SK-N-SH treated with all-trans-retinoic acid at 6 μM for 48 hours (cell line): ENCODE results near the gene PSD.

Experiments used
- ATAC-seq: fragments of 200-7000 bp; cut with Tn5 transposase; 3 replicates; pipeline ENCODE4 v1.9.1; 2020; ENCODE audit warnings: mild to moderate bottlenecking, moderate library complexity
- ARNTL ChIP-seq: fragments of 450-650 bp; formaldehyde crosslinking; IDR thresholded peaks from 2 replicates; pipeline ENCODE4 v1.5.0; 2020; ENCODE audit warnings: low read depth, mild to moderate bottlenecking, moderate library complexity, borderline replicate concordance
- BACH2 ChIP-seq: fragments of 250-450 bp; sonication (Bioruptor Pico); IDR thresholded peaks from 2 replicates; pipeline ENCODE4 v1.9.0; 2021; ENCODE audit warnings: mild to moderate bottlenecking, borderline replicate concordance
- CSDC2 ChIP-seq: fragments of 250-450 bp; sonication (Bioruptor Pico); IDR thresholded peaks from 2 replicates; pipeline ENCODE4 v1.5.0; 2020; ENCODE audit warnings: mild to moderate bottlenecking, moderate library complexity
- ESRRG ChIP-seq: fragments of 250-450 bp; sonication (Bioruptor Pico); IDR thresholded peaks from 2 replicates; pipeline ENCODE4 v1.6.1; 2021; ENCODE audit warnings: mild to moderate bottlenecking
- GLIS3 ChIP-seq: fragments of 250-450 bp; sonication (Bioruptor Pico); IDR thresholded peaks from 2 replicates; pipeline ENCODE4 v1.5.0; 2020; ENCODE audit warnings: mild to moderate bottlenecking, moderate library complexity
- ISL1 ChIP-seq: fragments of 250-450 bp; sonication (Bioruptor Pico); IDR thresholded peaks from 2 replicates; pipeline ENCODE4 v2.1.2; 2022; ENCODE audit warnings: mild to moderate bottlenecking, moderate library complexity
- OSR1 ChIP-seq: fragments of 250-450 bp; sonication (Bioruptor Pico); IDR thresholded peaks from 2 replicates; pipeline ENCODE4 v1.8.0; 2022; ENCODE audit warnings: moderate library complexity, mild to moderate bottlenecking, inconsistent platforms
- PPARA ChIP-seq: fragments of 250-450 bp; sonication (Bioruptor Pico); IDR thresholded peaks from 2 replicates; pipeline ENCODE4 v1.5.0; 2020; ENCODE audit warnings: mild to moderate bottlenecking, borderline replicate concordance
- RARB ChIP-seq: fragments of 250-450 bp; sonication (Bioruptor Pico); IDR thresholded peaks from 2 replicates; pipeline ENCODE4 v1.8.0; 2021; ENCODE audit warnings: mild to moderate bottlenecking, moderate library complexity
- SNAI2 ChIP-seq: fragments of 250-450 bp; sonication (Bioruptor Pico); IDR thresholded peaks from 2 replicates; pipeline ENCODE4 v1.5.0; 2020; ENCODE audit warnings: mild to moderate bottlenecking, moderate library complexity
- TCF4 ChIP-seq: fragments of 250-450 bp; sonication (Bioruptor Pico); IDR thresholded peaks from 2 replicates; pipeline ENCODE4 v1.8.0; 2021; ENCODE audit warnings: mild to moderate bottlenecking, moderate library complexity, borderline replicate concordance
- TOX ChIP-seq: fragments of 250-450 bp; sonication (Bioruptor Pico); IDR thresholded peaks from 2 replicates; pipeline ENCODE4 v1.8.0; 2021; ENCODE audit warnings: mild to moderate bottlenecking, moderate library complexity, borderline replicate concordance
- ZC3H10 ChIP-seq: fragments of 250-450 bp; sonication (Bioruptor Pico); IDR thresholded peaks from 2 replicates; pipeline ENCODE4 v1.5.1; 2021; ENCODE audit warnings: mild to moderate bottlenecking, moderate library complexity
- ZFP3 ChIP-seq: fragments of 250-450 bp; sonication (Bioruptor Pico); IDR thresholded peaks from 2 replicates; pipeline ENCODE4 v1.5.0; 2020; ENCODE audit warnings: mild to moderate bottlenecking, moderate library complexity
- ZFP30 ChIP-seq: fragments of 450-650 bp; formaldehyde crosslinking; IDR thresholded peaks from 2 replicates; pipeline ENCODE4 v1.5.0; 2022; ENCODE audit warnings: mild to moderate bottlenecking, moderate library complexity
- ZNF70 ChIP-seq: fragments of 450-650 bp; formaldehyde crosslinking; IDR thresholded peaks from 2 replicates; pipeline ENCODE4 v1.5.0; 2020; ENCODE audit warnings: mild to moderate bottlenecking, moderate library complexity
- TF ChIP-seq, protein P1 (sequence below): fragments of 250-450 bp; sonication (Bioruptor Pico); IDR thresholded peaks from 2 replicates; pipeline ENCODE4 v1.8.0; 2021; ENCODE audit warnings: low read depth, mild to moderate bottlenecking, moderate library complexity, borderline replicate concordance
- TF ChIP-seq, protein P2 (sequence below): fragments of 250-450 bp; sonication (Bioruptor Pico); IDR thresholded peaks from 2 replicates; pipeline ENCODE4 v1.5.1; 2021; ENCODE audit warnings: mild to moderate bottlenecking, moderate library complexity
- TF ChIP-seq, protein P3 (sequence below): fragments of 250-450 bp; sonication (Bioruptor Pico); IDR thresholded peaks from 2 replicates; pipeline ENCODE4 v1.8.0; 2020; ENCODE audit warnings: mild to moderate bottlenecking, moderate library complexity, borderline replicate concordance
- TF ChIP-seq, protein P4 (sequence below): fragments of 250-450 bp; sonication (Bioruptor Pico); IDR thresholded peaks from 2 replicates; pipeline ENCODE4 v1.5.0; 2020; ENCODE audit warnings: mild to moderate bottlenecking, moderate library complexity
- TF ChIP-seq, protein P5 (sequence below): fragments of 250-450 bp; sonication (Bioruptor Pico); IDR thresholded peaks from 2 replicates; pipeline ENCODE4 v1.5.1; 2020; ENCODE audit warnings: low read depth, mild to moderate bottlenecking, moderate library complexity

PSD gene

DNA sequence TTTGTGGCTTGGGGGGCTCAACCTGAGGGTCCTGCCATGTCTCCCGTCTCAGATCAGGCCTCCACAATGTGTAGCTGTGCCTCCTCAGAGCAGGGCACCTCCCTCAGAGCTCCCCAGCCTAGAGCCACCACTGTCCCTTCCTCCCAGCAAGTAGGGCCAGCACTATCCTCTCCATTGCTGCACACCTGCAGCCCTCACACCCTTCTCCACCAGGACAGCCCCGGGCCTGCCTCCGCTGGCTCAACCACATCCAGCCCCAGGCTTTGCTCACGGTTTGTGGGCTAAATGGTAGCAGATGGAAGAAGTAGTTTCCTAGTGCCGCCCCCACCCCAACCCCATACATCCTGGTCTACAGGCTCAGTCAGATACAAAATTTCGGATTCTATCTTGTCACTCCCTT, 13.0 kb downstream of the PSD start:
- TF ChIP-seq PPARA, result no peak
- no peak for TF ChIP-seq ARNTL (CRISPR knock-in tag)
- no peak for TF ChIP-seq GLIS3 (CRISPR knock-in tag)
- no peak for ATAC-seq

DNA sequence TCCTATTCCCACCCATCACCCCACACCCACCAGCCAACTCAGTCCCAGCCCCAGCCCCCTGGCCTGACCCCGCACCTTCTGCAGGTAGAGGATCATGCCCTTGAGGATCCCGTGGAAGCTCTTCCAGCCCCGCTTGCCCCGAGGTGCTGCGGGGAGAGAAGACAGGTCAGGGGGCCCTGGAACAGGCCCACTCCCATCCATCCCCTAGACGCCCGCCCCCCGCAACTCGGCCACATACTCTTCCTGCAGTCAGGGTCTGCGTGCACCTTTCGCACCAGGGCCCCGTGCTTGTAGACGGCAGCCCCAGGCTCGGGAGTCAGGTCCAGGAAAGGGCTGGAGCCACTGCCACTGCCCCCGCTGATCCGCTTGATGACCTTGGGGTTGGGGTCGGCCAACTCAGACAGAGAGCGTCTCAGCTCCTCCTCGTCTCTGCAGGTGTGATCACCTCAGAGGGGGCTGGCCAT, 13.4 kb downstream of the PSD start:
- TF ChIP-seq, protein P1, sequence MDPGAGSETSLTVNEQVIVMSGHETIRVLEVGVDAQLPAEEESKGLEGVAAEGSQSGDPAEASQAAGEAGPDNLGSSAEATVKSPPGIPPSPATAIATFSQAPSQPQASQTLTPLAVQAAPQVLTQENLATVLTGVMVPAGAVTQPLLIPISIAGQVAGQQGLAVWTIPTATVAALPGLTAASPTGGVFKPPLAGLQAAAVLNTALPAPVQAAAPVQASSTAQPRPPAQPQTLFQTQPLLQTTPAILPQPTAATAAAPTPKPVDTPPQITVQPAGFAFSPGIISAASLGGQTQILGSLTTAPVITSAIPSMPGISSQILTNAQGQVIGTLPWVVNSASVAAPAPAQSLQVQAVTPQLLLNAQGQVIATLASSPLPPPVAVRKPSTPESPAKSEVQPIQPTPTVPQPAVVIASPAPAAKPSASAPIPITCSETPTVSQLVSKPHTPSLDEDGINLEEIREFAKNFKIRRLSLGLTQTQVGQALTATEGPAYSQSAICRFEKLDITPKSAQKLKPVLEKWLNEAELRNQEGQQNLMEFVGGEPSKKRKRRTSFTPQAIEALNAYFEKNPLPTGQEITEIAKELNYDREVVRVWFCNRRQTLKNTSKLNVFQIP, result no peak
- ATAC-seq, result no peak

DNA sequence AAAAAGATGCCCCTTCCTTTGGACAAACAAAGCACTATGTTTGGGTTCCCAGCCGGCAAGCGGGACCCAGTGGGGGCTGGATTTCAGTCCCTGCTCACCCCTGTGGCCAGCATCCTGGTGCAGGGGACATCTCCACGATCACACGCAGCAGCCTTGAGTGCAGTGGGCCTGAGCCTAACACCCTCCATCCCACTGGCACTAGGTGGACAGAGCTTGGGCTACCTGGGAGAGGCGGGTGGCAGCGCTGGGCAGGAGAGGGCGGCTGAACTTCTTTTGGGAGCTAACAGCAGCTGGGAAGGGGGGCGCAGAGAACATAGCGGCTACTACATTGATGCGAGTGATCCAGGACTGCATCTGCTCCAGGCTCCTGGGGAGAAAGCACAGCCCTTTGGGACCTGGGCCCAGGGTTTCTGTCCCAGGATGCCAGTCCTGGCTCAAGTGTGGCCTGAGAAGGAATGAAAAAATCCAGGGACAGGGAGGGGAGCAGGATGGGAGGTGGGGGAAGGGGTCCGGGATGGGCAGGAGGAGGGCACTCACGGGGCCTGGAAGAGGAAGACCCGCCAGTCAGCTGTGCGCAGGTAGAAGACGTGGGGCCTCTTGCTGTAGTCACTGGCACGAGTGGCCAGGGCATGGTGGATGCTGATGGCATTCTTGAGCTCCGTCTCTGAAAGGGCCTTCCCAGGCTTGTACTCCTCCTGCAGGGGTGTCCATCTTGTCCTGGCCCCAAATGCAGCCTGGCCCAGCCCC, 14.1 kb downstream of the PSD start:
- TF ChIP-seq, protein P2, sequence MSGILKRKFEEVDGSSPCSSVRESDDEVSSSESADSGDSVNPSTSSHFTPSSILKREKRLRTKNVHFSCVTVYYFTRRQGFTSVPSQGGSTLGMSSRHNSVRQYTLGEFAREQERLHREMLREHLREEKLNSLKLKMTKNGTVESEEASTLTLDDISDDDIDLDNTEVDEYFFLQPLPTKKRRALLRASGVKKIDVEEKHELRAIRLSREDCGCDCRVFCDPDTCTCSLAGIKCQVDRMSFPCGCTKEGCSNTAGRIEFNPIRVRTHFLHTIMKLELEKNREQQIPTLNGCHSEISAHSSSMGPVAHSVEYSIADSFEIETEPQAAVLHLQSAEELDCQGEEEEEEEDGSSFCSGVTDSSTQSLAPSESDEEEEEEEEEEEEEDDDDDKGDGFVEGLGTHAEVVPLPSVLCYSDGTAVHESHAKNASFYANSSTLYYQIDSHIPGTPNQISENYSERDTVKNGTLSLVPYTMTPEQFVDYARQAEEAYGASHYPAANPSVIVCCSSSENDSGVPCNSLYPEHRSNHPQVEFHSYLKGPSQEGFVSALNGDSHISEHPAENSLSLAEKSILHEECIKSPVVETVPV (CRISPR knock-in tag), result no peak
- TF ChIP-seq, protein P3, sequence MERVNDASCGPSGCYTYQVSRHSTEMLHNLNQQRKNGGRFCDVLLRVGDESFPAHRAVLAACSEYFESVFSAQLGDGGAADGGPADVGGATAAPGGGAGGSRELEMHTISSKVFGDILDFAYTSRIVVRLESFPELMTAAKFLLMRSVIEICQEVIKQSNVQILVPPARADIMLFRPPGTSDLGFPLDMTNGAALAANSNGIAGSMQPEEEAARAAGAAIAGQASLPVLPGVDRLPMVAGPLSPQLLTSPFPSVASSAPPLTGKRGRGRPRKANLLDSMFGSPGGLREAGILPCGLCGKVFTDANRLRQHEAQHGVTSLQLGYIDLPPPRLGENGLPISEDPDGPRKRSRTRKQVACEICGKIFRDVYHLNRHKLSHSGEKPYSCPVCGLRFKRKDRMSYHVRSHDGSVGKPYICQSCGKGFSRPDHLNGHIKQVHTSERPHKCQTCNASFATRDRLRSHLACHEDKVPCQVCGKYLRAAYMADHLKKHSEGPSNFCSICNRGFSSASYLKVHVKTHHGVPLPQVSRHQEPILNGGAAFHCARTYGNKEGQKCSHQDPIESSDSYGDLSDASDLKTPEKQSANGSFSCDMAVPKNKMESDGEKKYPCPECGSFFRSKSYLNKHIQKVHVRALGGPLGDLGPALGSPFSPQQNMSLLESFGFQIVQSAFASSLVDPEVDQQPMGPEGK (CRISPR knock-in tag), result no peak
- TF ChIP-seq RARB (no peak), TOX (CRISPR knock-in tag) (no peak), TCF4 (no peak), GLIS3 (CRISPR knock-in tag) (no peak), ISL1 (CRISPR knock-in tag) (no peak), ESRRG (CRISPR knock-in tag) (no peak), OSR1 (CRISPR knock-in tag) (no peak), CSDC2 (no peak), ZNF70 (CRISPR knock-in tag) (no peak), ZFP3 (CRISPR knock-in tag) (no peak), ZC3H10 (no peak), ARNTL (CRISPR knock-in tag) (no peak), SNAI2 (CRISPR knock-in tag) (no peak)
- TF ChIP-seq, protein P4, sequence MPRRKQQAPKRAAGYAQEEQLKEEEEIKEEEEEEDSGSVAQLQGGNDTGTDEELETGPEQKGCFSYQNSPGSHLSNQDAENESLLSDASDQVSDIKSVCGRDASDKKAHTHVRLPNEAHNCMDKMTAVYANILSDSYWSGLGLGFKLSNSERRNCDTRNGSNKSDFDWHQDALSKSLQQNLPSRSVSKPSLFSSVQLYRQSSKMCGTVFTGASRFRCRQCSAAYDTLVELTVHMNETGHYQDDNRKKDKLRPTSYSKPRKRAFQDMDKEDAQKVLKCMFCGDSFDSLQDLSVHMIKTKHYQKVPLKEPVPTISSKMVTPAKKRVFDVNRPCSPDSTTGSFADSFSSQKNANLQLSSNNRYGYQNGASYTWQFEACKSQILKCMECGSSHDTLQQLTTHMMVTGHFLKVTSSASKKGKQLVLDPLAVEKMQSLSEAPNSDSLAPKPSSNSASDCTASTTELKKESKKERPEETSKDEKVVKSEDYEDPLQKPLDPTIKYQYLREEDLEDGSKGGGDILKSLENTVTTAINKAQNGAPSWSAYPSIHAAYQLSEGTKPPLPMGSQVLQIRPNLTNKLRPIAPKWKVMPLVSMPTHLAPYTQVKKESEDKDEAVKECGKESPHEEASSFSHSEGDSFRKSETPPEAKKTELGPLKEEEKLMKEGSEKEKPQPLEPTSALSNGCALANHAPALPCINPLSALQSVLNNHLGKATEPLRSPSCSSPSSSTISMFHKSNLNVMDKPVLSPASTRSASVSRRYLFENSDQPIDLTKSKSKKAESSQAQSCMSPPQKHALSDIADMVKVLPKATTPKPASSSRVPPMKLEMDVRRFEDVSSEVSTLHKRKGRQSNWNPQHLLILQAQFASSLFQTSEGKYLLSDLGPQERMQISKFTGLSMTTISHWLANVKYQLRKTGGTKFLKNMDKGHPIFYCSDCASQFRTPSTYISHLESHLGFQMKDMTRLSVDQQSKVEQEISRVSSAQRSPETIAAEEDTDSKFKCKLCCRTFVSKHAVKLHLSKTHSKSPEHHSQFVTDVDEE, result no peak
- TF ChIP-seq, protein P5, sequence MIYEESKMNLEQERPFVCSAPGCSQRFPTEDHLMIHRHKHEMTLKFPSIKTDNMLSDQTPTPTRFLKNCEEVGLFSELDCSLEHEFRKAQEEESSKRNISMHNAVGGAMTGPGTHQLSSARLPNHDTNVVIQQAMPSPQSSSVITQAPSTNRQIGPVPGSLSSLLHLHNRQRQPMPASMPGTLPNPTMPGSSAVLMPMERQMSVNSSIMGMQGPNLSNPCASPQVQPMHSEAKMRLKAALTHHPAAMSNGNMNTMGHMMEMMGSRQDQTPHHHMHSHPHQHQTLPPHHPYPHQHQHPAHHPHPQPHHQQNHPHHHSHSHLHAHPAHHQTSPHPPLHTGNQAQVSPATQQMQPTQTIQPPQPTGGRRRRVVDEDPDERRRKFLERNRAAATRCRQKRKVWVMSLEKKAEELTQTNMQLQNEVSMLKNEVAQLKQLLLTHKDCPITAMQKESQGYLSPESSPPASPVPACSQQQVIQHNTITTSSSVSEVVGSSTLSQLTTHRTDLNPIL (CRISPR knock-in tag), result no peak
- ATAC-seq, result no peak

DNA sequence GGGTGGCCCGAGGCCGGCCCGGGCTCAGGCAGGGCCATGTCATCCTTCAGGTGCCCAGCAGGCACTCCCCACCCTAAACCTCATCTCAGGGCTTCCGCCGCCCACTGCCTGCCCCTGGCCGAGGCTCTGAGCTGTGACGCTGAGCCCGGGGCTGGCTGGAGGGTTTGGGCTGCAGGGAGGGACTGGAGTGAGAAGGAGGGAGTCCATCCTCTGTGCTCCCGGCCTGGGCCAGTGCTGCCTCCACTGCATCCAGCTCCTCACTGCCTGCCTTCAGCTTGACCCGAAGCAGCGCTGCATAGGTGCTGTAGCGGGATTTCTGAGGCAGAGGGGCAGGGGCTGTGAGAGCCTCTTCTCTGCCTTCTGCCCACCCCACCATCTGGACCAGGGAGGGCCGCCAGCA, 15.5 kb downstream of the PSD start:
- ATAC-seq, result no peak
- TF ChIP-seq ZC3H10 (no peak), GLIS3 (CRISPR knock-in tag) (no peak), ESRRG (CRISPR knock-in tag) (no peak), PPARA (no peak), ARNTL (CRISPR knock-in tag) (no peak), TOX (CRISPR knock-in tag) (no peak), ZFP3 (CRISPR knock-in tag) (no peak), CSDC2 (no peak), ZNF70 (CRISPR knock-in tag) (no peak), SNAI2 (CRISPR knock-in tag) (no peak), ZFP30 (CRISPR knock-in tag) (no peak), BACH2 (CRISPR knock-in tag) (no peak)
- TF ChIP-seq, protein P5 (CRISPR knock-in tag), result no peak
- TF ChIP-seq, protein P2 (CRISPR knock-in tag), result no peak
